Tibial nerve (tissue), 4 donors: ENCODE measurements around the gene BMP7. TPM values are rescaled to one million over a fixed set of nuclear protein-coding genes. Genes with fewer than 3 reads are reported as not detected.

Source experiments
- DNase-seq, 2 donors: peaks; one replicate each; pipeline ENCODE4 v3.0.0-alpha.2; 2019; ENCODE audit warnings: low spot score in 2 of 2
- H3K27ac ChIP-seq, 4 donors: fragments of 200-600 bp; sonication (generic) in 3 of 4; one replicate each; pipeline ENCODE4 v1.5.1; 2017 to 2019; ENCODE audit warnings: mild to moderate bottlenecking in 1 of 4
- H3K27me3 ChIP-seq, 2 donors: fragments of 200-600 bp; sonication (generic) in 1 of 2; one replicate each; pipeline versions ENCODE4 v1.5.1 to v1.6.0; 2017 to 2019
- H3K36me3 ChIP-seq, 3 donors: fragments of 200-600 bp; sonication (generic); one replicate each; pipeline ENCODE4 v1.5.1; 2018 to 2019
- H3K4me1 ChIP-seq, 4 donors: fragments of 200-600 bp; sonication (generic) in 3 of 4; one replicate each; pipeline ENCODE4 v1.5.1; 2017 to 2019
- H3K4me3 ChIP-seq, 4 donors: fragments of 200-600 bp; sonication (generic) in 3 of 4; one replicate each; pipeline ENCODE4 v1.5.1; 2017 to 2019; ENCODE audit warnings: mild to moderate bottlenecking in 1 of 4, moderate library complexity in 1 of 4
- H3K9me3 ChIP-seq, 4 donors: fragments of 200-600 bp; sonication (generic) in 3 of 4; one replicate each; pipeline ENCODE4 v1.5.1; 2017 to 2019
- CTCF ChIP-seq, 5 experiments: fragments of 200-600 bp in 3 of 5; fragments of 450-650 bp in 2 of 5; sonication (generic) in 3 of 5; IDR thresholded peaks; one replicate each; pipeline ENCODE4 v1.5.1; 2016 to 2019; ENCODE audit warnings: antibody characterized with exemption in 5 of 5, mild to moderate bottlenecking in 3 of 5, moderate library complexity in 2 of 5
- EP300 ChIP-seq, 2 donors: sonication (generic); formaldehyde crosslinking; IDR thresholded peaks; one replicate each; pipeline ENCODE4 v1.6.1; 2017; ENCODE audit warnings: antibody characterized with exemption in 2 of 2, mild to moderate bottlenecking in 1 of 2
- POLR2A ChIP-seq, 2 donors: fragments of 450-650 bp; IDR thresholded peaks; one replicate each; pipeline ENCODE4 v1.6.1; 2017; ENCODE audit warnings: antibody characterized with exemption in 2 of 2, mild to moderate bottlenecking in 2 of 2, moderate library complexity in 2 of 2
- WGBS, 2 donors: methylation state at CpG; one replicate each; pipeline ENCODE4 v1.1.5; 2018; 5-methylcytosine and 5-hydroxymethylcytosine counted together
- total RNA-seq, 4 donors: library from RNA; depleted of rRNA; stranded (reverse); fragments of >200 nt; gene quantifications; one replicate each; pipeline ENCODE4 v1.1.0, GENCODE V29; 2016

The BMP7 gene
- total RNA-seq: 10 to 100 TPM; 11.7 to 14.2 (median 13.4) TPM

GRCh38 chr20:57266291-57267157, at the start of gene BMP7:
Gene BMP7 (minus strand): TSS chr20:57266641. CDS start chr20:57266122, 519 bp downstream.
- peak within 1 kb of the TSS; percentile 48 to 90 (median 80) for H3K27ac ChIP-seq
- peaks cover 0 to 52% of the 10 kb centered on the region in 2 donors for H3K27me3 ChIP-seq
- 1% methylated on average over 26 to 68 of the region's 84 CpGs for WGBS, 2 donors
- TF ChIP-seq POLR2A (IDR thresholded peaks at IDR 0.05): peak in 1 of 2 donors; percentile 54
- TF ChIP-seq EP300 (IDR thresholded peaks at IDR 0.05): peak in 1 of 2 donors; percentile 52
- no peak for TF ChIP-seq CTCF (IDR thresholded peaks at IDR 0.05)
- H3K4me3 ChIP-seq: peak within 1 kb of the TSS; percentile 37 to 61 (median 46)
- H3K36me3 ChIP-seq: no peaks in the 10 kb centered on the region
- peak in 1 of 2 donors; percentile 17 for DNase-seq
- H3K4me1 ChIP-seq: peaks cover 0 to 40% (median 0%) of the 10 kb centered on the region in 4 donors
- no peaks in the 10 kb centered on the region for H3K9me3 ChIP-seq

DNA sequence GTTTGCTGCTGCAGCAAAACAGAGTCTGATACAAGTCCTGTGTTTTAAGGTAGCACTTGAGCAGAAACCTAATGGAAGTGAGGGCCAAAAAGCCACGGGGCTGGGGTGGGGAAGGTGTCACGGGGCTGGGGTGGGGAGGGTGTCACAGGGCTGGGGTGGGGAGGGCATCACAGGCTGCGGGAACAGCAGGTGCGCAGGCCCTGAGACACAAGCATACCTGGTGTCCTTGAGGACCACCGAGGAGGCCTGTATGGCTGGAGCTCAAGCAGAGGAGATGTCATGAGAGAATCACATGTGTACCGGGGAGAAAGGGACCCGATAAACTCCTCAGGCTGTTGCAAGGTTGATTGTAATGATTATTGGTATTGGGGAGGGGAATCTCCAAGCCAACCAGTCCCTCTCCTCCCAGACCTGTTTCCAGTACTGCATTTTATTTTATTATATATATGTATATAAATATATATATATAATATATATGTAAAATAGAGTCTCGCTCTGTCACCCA, 49.6 kb upstream of the BMP7 start:
- Histone ChIP-seq H3K4me1 (no peaks in the 10 kb centered on the region), H3K27ac (no peak overlapping the region), H3K4me3 (no peak overlapping the region), H3K9me3 (no peaks in the 10 kb centered on the region), H3K27me3 (no peaks in the 10 kb centered on the region), H3K36me3 (no peaks in the 10 kb centered on the region)
- 86 to 89% methylated on average over 8 of the region's 8 CpGs for WGBS, 2 donors
- TF ChIP-seq CTCF (IDR thresholded peaks at IDR 0.05): no peak
- DNase-seq: no peak

GRCh38 chr20:57315083-57315975, 48.9 kb upstream of the BMP7 start:
- no peak for DNase-seq
- Histone ChIP-seq H3K4me1 (no peaks in the 10 kb centered on the region), H3K9me3 (no peaks in the 10 kb centered on the region), H3K27me3 (no peaks in the 10 kb centered on the region), H3K27ac (no peak overlapping the region), H3K36me3 (no peaks in the 10 kb centered on the region), H3K4me3 (no peak overlapping the region)
- WGBS, 2 donors: 81 to 86% methylated on average over 8 of the region's 8 CpGs
- TF ChIP-seq CTCF (IDR thresholded peaks at IDR 0.05) (no peak), POLR2A (IDR thresholded peaks at IDR 0.05) (no peak), EP300 (IDR thresholded peaks at IDR 0.05) (no peak)

GRCh38 chr20:57313951-57314350, 47.5 kb upstream of the BMP7 start:
- WGBS, 2 donors: 93 to 95% methylated on average over 5 of the region's 5 CpGs
- Histone ChIP-seq H3K9me3 (no peaks in the 10 kb centered on the region), H3K36me3 (no peaks in the 10 kb centered on the region), H3K27me3 (no peaks in the 10 kb centered on the region), H3K27ac (no peak overlapping the region), H3K4me1 (no peaks in the 10 kb centered on the region), H3K4me3 (no peak overlapping the region)
- no peak for DNase-seq
- TF ChIP-seq POLR2A (IDR thresholded peaks at IDR 0.05) (no peak), CTCF (IDR thresholded peaks at IDR 0.05) (no peak), EP300 (IDR thresholded peaks at IDR 0.05) (no peak)
